BLaER1 treated with 17β-estradiol and CSF1 and Interleukin-3, amounts not matched to agents 10 nM and 100 nM (cell line): ENCODE results near the gene TFIP11.

Experiments used
- H3K27ac ChIP-seq, 11 experiments: shearing (Covaris generic); formaldehyde crosslinking; 2 replicates each; pipeline ENCODE4 v1.8.1; 2022
- H3K27me3 ChIP-seq, 11 experiments: shearing (Covaris generic); formaldehyde crosslinking; 2 replicates each; pipeline ENCODE4 v1.8.1; 2022
- H3K36me3 ChIP-seq, 11 experiments: shearing (Covaris generic); formaldehyde crosslinking; 2 replicates each; pipeline ENCODE4 v1.8.1; 2022
- H3K4me1 ChIP-seq, 10 experiments: shearing (Covaris generic); formaldehyde crosslinking; 2 replicates each; pipeline ENCODE4 v1.8.1; 2022
- H3K4me2 ChIP-seq, 11 experiments: shearing (Covaris generic); formaldehyde crosslinking; 2 replicates each; pipeline ENCODE4 v1.8.1; 2022
- H3K4me3 ChIP-seq, 10 experiments: shearing (Covaris generic); formaldehyde crosslinking; 2 replicates each; pipeline ENCODE4 v1.8.1; 2022
- H3K9ac ChIP-seq, 11 experiments: shearing (Covaris generic); formaldehyde crosslinking; 2 replicates each; pipeline ENCODE4 v1.8.1; 2022
- H3K9me3 ChIP-seq, 11 experiments: shearing (Covaris generic); formaldehyde crosslinking; replicated peaks in 1 of 11; 2 replicates each; pipeline ENCODE4 v1.8.1; 2022
- H4K20me1 ChIP-seq, 11 experiments: shearing (Covaris generic); formaldehyde crosslinking; 2 replicates each; pipeline ENCODE4 v1.8.1; 2022
- Cebpa-rat ChIP-seq, 11 experiments: shearing (Covaris generic); IDR thresholded peaks; 2 replicates each; pipeline ENCODE4 v1.8.1; 2022

The TFIP11 gene

GRCh38 chr22:26514419-26515161 is 2.3 kb upstream of the TFIP11 start:
- Histone ChIP-seq H3K36me3 (peaks cover 8 to 18% (median 13%) of the 10 kb centered on the region in 11 experiments), H3K27ac (no peak overlapping the region), H3K27me3 (no peaks in the 10 kb centered on the region), H3K9me3 (no peaks in the 10 kb centered on the region), H4K20me1 (peaks cover 0 to 12% (median 0%) of the 10 kb centered on the region in 11 experiments; a peak in 4 of 22 replicates), H3K4me2 (peak overlapping the region in 7 of 11 experiments; percentile 0 to 99 (median 96); a peak in 5 of 22 replicates), H3K4me3 (no peak overlapping the region), H3K9ac (no peak overlapping the region), H3K4me1 (peaks cover 27 to 33% (median 30%) of the 10 kb centered on the region in 10 experiments)
- TF ChIP-seq Cebpa-rat (IDR thresholded peaks at IDR 0.05) = no peak

DNA sequence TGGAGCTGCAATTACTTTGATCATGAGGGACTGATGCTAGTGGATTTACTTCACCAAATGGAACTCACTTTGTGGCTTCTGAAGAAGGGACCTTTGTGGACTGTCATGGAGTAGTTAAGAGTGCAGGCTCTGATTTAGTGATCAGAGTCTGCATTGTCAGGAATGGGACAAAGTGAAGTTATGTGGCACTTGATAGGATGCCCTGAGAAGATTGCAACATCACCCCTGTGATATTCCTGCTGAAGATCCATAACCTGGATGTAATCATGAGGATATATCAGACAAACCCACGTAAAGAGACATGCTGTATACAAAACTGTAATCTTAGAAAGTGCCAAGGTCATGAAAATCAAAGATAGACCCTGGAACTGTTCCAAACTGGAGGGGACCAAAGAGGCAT is 1.6 kb upstream of the TFIP11 start:
- Histone ChIP-seq H3K4me2 (peak overlapping the region; percentile 90 to 99 (median 96); a peak in 21 of 22 replicates), H3K9ac (peak overlapping the region in 8 of 11 experiments; percentile 82 to 92 (median 87); a peak in 9 of 22 replicates), H3K4me3 (peak overlapping the region in 4 of 10 experiments; percentile 87 to 93 (median 92); a peak in 4 of 20 replicates), H3K36me3 (peaks cover 16 to 25% (median 21%) of the 10 kb centered on the region in 11 experiments), H3K27ac (no peak overlapping the region), H3K9me3 (no peaks in the 10 kb centered on the region), H3K27me3 (no peaks in the 10 kb centered on the region), H4K20me1 (peaks cover 0 to 16% (median 0%) of the 10 kb centered on the region in 11 experiments; a peak in 4 of 22 replicates), H3K4me1 (peaks cover 27 to 34% (median 31%) of the 10 kb centered on the region in 10 experiments)
- TF ChIP-seq Cebpa-rat (IDR thresholded peaks at IDR 0.05) = peak in 1 of 11 experiments; percentile 46; a peak in 1 of 22 replicates

GRCh38 chr22:26508148-26508547 is 4.1 kb downstream of the TFIP11 start:
- Histone ChIP-seq H3K27ac (no peak overlapping the region), H3K27me3 (no peaks in the 10 kb centered on the region), H3K36me3 (peaks cover 65 to 79% (median 73%) of the 10 kb centered on the region in 11 experiments), H3K9me3 (no peaks in the 10 kb centered on the region), H4K20me1 (peaks cover 0 to 16% (median 0%) of the 10 kb centered on the region in 11 experiments; a peak in 6 of 22 replicates), H3K4me2 (0 out of 22 replicates have a peak overlapping the region, but pooled peaks of 1 of the 11 experiments have one; percentile 5), H3K9ac (no peak overlapping the region), H3K4me3 (no peak overlapping the region), H3K4me1 (peaks cover 33 to 74% (median 64%) of the 10 kb centered on the region in 10 experiments)
- no peak for TF ChIP-seq Cebpa-rat (IDR thresholded peaks at IDR 0.05)

- H3K4me3 ChIP-seq = peak overlapping the region in 8 of 10 experiments; percentile 27 to 57 (median 48); a peak in 15 of 20 replicates
- peak overlapping the region; percentile 74 to 97 (median 88) for H3K4me2 ChIP-seq
- H4K20me1 ChIP-seq = peaks cover 0 to 15% (median 4%) of the 10 kb centered on the region in 11 experiments; a peak in 5 of 22 replicates
- peak overlapping the region; percentile 12 to 75 (median 65); a peak in 20 of 22 replicates for H3K27ac ChIP-seq
- peaks cover 0 to 8% (median 5%) of the 10 kb centered on the region in 11 experiments; a peak in 7 of 22 replicates for H3K9me3 ChIP-seq
- TF ChIP-seq Cebpa-rat (IDR thresholded peaks at IDR 0.05) = no peak
- peaks cover 58 to 95% (median 90%) of the 10 kb centered on the region in 10 experiments for H3K4me1 ChIP-seq
- H3K36me3 ChIP-seq = peaks cover 84 to 95% (median 90%) of the 10 kb centered on the region in 11 experiments
- peak overlapping the region; percentile 41 to 71 (median 50); a peak in 20 of 22 replicates for H3K9ac ChIP-seq
- H3K27me3 ChIP-seq = no peaks in the 10 kb centered on the region
Measured at GRCh38 chr22:26503758-26504157, 8.5 kb downstream of the TFIP11 start.

GRCh38 chr22:26502688-26503561 is 9.3 kb downstream of the TFIP11 start:
- H3K27me3 ChIP-seq = no peaks in the 10 kb centered on the region
- peak overlapping the region; percentile 74 to 97 (median 88) for H3K4me2 ChIP-seq
- H4K20me1 ChIP-seq = peaks cover 0 to 16% (median 4%) of the 10 kb centered on the region in 11 experiments; a peak in 5 of 22 replicates
- TF ChIP-seq Cebpa-rat (IDR thresholded peaks at IDR 0.05) = no peak
- H3K4me1 ChIP-seq = peaks cover 58 to 99% (median 89%) of the 10 kb centered on the region in 10 experiments
- peaks cover 84 to 95% (median 90%) of the 10 kb centered on the region in 11 experiments for H3K36me3 ChIP-seq
- H3K9me3 ChIP-seq = peaks cover 0 to 10% (median 7%) of the 10 kb centered on the region in 11 experiments; a peak in 7 of 22 replicates
- H3K4me3 ChIP-seq = peak overlapping the region in 8 of 10 experiments; percentile 27 to 57 (median 48); a peak in 15 of 20 replicates
- H3K9ac ChIP-seq = peak overlapping the region; percentile 41 to 71 (median 58); a peak in 20 of 22 replicates
- H3K27ac ChIP-seq = peak overlapping the region in 10 of 11 experiments; percentile 44 to 75 (median 66); a peak in 20 of 22 replicates

- peaks cover 58 to 95% (median 82%) of the 10 kb centered on the region in 10 experiments for H3K4me1 ChIP-seq
- TF ChIP-seq Cebpa-rat (IDR thresholded peaks at IDR 0.05) = no peak
- H3K27me3 ChIP-seq = no peaks in the 10 kb centered on the region
- peak overlapping the region in 9 of 11 experiments; percentile 12 to 68 (median 60); a peak in 11 of 22 replicates for H3K9ac ChIP-seq
- peak overlapping the region in 10 of 11 experiments; percentile 81 to 97 (median 88); a peak in 20 of 22 replicates for H3K4me2 ChIP-seq
- peaks cover 0 to 10% (median 7%) of the 10 kb centered on the region in 11 experiments; a peak in 7 of 22 replicates for H3K9me3 ChIP-seq
- H3K36me3 ChIP-seq = peaks cover 86 to 95% (median 90%) of the 10 kb centered on the region in 11 experiments
- peak overlapping the region in 3 of 10 experiments; percentile 50 to 55 (median 51); a peak in 6 of 20 replicates for H3K4me3 ChIP-seq
- H3K27ac ChIP-seq = peak overlapping the region in 8 of 11 experiments; percentile 27 to 80 (median 68); a peak in 13 of 22 replicates
- H4K20me1 ChIP-seq = peaks cover 0 to 19% (median 8%) of the 10 kb centered on the region in 11 experiments; a peak in 7 of 22 replicates
Measured at GRCh38 chr22:26501996-26502395, 10.3 kb downstream of the TFIP11 start.

- peaks cover 85 to 95% (median 90%) of the 10 kb centered on the region in 11 experiments for H3K36me3 ChIP-seq
- H3K9me3 ChIP-seq = peaks cover 0 to 10% (median 7%) of the 10 kb centered on the region in 11 experiments; a peak in 7 of 22 replicates
- peak overlapping the region in 10 of 11 experiments; percentile 55 to 80 (median 70); a peak in 15 of 22 replicates for H3K27ac ChIP-seq
- TF ChIP-seq Cebpa-rat (IDR thresholded peaks at IDR 0.05) = no peak
- H3K9ac ChIP-seq = peak overlapping the region in 5 of 11 experiments; percentile 15 to 68 (median 61); a peak in 6 of 22 replicates
- H3K27me3 ChIP-seq = no peaks in the 10 kb centered on the region
- H4K20me1 ChIP-seq = peaks cover 0 to 34% (median 8%) of the 10 kb centered on the region in 11 experiments; a peak in 7 of 22 replicates
- peak overlapping the region; percentile 74 to 97 (median 88) for H3K4me2 ChIP-seq
- peaks cover 53 to 88% (median 59%) of the 10 kb centered on the region in 10 experiments for H3K4me1 ChIP-seq
- peak overlapping the region in 2 of 10 experiments; percentile 34 to 51; a peak in 4 of 20 replicates for H3K4me3 ChIP-seq
Measured at GRCh38 chr22:26499188-26499703, 13.0 kb downstream of the TFIP11 start.
